HCT116 (cell line): ENCODE results near the gene UMAD1.

ENCODE experiments used
- POLR2AphosphoS5 ChIP-seq: IDR thresholded peaks from 2 replicates; pipeline ENCODE4 v1.6.1; 2011; ENCODE audit warnings: mild to moderate bottlenecking, low read depth, low read length, moderate library complexity
- RAD21 ChIP-seq: IDR thresholded peaks from 2 replicates; pipeline ENCODE4 v1.6.1; 2012; ENCODE audit warnings: low read depth, mild to moderate bottlenecking
- TCF7L2 ChIP-seq: IDR thresholded peaks from 2 replicates; pipeline ENCODE4 v1.7.0; 2011; ENCODE audit warnings: borderline replicate concordance, inconsistent platforms; ENCODE audit not compliant: insufficient read depth, insufficient read length; ENCODE audit errors: extremely low read depth
- YY1 ChIP-seq: IDR thresholded peaks from 2 replicates; pipeline ENCODE4 v1.6.1; 2011; ENCODE audit warnings: low read length, low read depth, moderate library complexity, mild to moderate bottlenecking; ENCODE audit not compliant: insufficient replicate concordance; ENCODE audit errors: extremely low read depth
- ZNF274 ChIP-seq: fragments of 200-500 bp; sonication (Bioruptor generic); IDR thresholded peaks from 2 replicates; pipeline ENCODE4 v1.6.1; 2014; ENCODE audit warnings: mild to moderate bottlenecking, low read depth, low read length, inconsistent platforms
- TF ChIP-seq, protein P1 (sequence below), 3 experiments: fragments of 200-600 bp in 1 of 3; sonication (generic) in 1 of 3; IDR thresholded peaks in 2 of 3; conservative IDR thresholded peaks in 1 of 3; 2 replicates each; pipeline ENCODE4 v1.5.1; 2012 to 2017; ENCODE audit warnings: low read depth in 2 of 3, low read length in 2 of 3, antibody characterized with exemption in 1 of 3, borderline replicate concordance in 1 of 3, control low read depth in 1 of 3, mild to moderate bottlenecking in 1 of 3, mixed read lengths in 1 of 3, mixed run types in 1 of 3, moderate library complexity in 1 of 3; ENCODE audit not compliant: insufficient read depth in 1 of 3
- TF ChIP-seq, protein P2 (sequence below): IDR thresholded peaks from 2 replicates; pipeline ENCODE4 v1.6.1; 2012; ENCODE audit warnings: low read depth

DNA sequence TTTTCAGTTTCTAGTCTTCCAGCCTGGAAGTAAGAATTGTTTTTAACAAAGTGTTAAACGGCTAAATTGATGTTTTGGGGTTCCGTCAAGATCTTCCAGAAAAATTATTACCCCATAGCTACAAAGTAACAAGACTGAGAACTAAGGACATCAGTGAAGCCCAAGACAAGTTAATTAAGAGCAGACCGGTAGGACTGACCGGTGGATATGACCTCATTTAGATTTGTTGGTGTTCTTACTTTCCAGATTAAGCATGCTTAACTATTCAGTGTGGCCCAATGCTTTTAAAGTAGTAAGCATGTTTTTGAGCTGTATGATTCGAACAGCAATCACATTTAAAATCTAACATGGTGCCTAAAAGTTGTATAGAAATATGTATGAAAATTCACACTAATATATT is 151.0 kb downstream of the UMAD1 start:
- TF ChIP-seq POLR2AphosphoS5: no peak
- TF ChIP-seq, protein P1, sequence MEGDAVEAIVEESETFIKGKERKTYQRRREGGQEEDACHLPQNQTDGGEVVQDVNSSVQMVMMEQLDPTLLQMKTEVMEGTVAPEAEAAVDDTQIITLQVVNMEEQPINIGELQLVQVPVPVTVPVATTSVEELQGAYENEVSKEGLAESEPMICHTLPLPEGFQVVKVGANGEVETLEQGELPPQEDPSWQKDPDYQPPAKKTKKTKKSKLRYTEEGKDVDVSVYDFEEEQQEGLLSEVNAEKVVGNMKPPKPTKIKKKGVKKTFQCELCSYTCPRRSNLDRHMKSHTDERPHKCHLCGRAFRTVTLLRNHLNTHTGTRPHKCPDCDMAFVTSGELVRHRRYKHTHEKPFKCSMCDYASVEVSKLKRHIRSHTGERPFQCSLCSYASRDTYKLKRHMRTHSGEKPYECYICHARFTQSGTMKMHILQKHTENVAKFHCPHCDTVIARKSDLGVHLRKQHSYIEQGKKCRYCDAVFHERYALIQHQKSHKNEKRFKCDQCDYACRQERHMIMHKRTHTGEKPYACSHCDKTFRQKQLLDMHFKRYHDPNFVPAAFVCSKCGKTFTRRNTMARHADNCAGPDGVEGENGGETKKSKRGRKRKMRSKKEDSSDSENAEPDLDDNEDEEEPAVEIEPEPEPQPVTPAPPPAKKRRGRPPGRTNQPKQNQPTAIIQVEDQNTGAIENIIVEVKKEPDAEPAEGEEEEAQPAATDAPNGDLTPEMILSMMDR (IDR thresholded peaks at IDR 0.05 in 2 of 3, conservative IDR thresholded peaks at IDR 0.05 in 1 of 3; ENCODE audit: borderline replicate concordance in 1 of 3, insufficient read depth in 1 of 3, low read depth in 2 of 3, low read length in 2 of 3): no peak
- TF ChIP-seq, protein P2, sequence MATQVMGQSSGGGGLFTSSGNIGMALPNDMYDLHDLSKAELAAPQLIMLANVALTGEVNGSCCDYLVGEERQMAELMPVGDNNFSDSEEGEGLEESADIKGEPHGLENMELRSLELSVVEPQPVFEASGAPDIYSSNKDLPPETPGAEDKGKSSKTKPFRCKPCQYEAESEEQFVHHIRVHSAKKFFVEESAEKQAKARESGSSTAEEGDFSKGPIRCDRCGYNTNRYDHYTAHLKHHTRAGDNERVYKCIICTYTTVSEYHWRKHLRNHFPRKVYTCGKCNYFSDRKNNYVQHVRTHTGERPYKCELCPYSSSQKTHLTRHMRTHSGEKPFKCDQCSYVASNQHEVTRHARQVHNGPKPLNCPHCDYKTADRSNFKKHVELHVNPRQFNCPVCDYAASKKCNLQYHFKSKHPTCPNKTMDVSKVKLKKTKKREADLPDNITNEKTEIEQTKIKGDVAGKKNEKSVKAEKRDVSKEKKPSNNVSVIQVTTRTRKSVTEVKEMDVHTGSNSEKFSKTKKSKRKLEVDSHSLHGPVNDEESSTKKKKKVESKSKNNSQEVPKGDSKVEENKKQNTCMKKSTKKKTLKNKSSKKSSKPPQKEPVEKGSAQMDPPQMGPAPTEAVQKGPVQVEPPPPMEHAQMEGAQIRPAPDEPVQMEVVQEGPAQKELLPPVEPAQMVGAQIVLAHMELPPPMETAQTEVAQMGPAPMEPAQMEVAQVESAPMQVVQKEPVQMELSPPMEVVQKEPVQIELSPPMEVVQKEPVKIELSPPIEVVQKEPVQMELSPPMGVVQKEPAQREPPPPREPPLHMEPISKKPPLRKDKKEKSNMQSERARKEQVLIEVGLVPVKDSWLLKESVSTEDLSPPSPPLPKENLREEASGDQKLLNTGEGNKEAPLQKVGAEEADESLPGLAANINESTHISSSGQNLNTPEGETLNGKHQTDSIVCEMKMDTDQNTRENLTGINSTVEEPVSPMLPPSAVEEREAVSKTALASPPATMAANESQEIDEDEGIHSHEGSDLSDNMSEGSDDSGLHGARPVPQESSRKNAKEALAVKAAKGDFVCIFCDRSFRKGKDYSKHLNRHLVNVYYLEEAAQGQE: no peak
- no peak for TF ChIP-seq TCF7L2
- no peak for TF ChIP-seq ZNF274
- TF ChIP-seq YY1: no peak
- TF ChIP-seq RAD21: no peak
